BJ (cell line): ENCODE data around the gene KCNQ5. TPM values are rescaled to one million over a fixed set of nuclear protein-coding genes. Genes with fewer than 3 reads are reported as not detected.

Experiments used
- CTCF ChIA-PET: fragments of 350-600 bp; formaldehyde crosslinking; extraction: SDS; loops from one replicate; lab custom pipeline; 2021; ENCODE audit warnings: antibody characterized with exemption, inconsistent platforms; lab: Yijun Ruan, JAX
- POLR2A ChIA-PET: fragments of 300-600 bp; sonication (Branson Sonifier 250); formaldehyde crosslinking; extraction: SDS; loops from one replicate; lab custom pipeline; 2021; ENCODE audit warnings: antibody characterized with exemption; lab: Charles Lee
- DNase-seq: peaks from one replicate; pipeline ENCODE4 v3.0.0-alpha.2; 2011; ENCODE audit warnings: low read depth
- H3K27me3 ChIP-seq: 2 replicates; pipeline ENCODE4 v1.6.0; 2011; ENCODE audit warnings: low read length; ENCODE audit not compliant: control insufficient read depth, insufficient read depth
- H3K36me3 ChIP-seq: 2 replicates; pipeline ENCODE4 v1.5.1; 2011; ENCODE audit warnings: low read length; ENCODE audit not compliant: control insufficient read depth, insufficient read depth
- H3K4me3 ChIP-seq: 2 replicates; pipeline ENCODE4 v1.5.1; 2011; ENCODE audit warnings: low read depth, mild to moderate bottlenecking, control low read depth, low read length
- CTCF ChIP-seq: IDR thresholded peaks from 2 replicates; pipeline ENCODE4 v1.5.1; 2011; ENCODE audit warnings: low read depth, mild to moderate bottlenecking, control low read depth, inconsistent platforms, low read length, moderate library complexity; ENCODE audit not compliant: insufficient read depth
- polyA plus RNA-seq: library from polyadenylated mRNA; depleted of rRNA; stranded (reverse); fragments of >200 nt; gene quantifications from 2 replicates; pipeline ENCODE4 v1.2.3, GENCODE V29; 2011

KCNQ5 gene
- polyA plus RNA-seq, 1 experiment: 1.4 TPM

GRCh38 chr6:72828904-72829303, 207.0 kb downstream of the KCNQ5 start:
- DNase-seq: no peak
- ChIA-PET CTCF (interaction anchor here (0.6 kb wide), 1 partner anchor 19 kb away, joined by 7 read pairs; no protein-coding TSS in a partner anchor), POLR2A (no interaction called here)
- TF ChIP-seq CTCF: no peak
- Histone ChIP-seq H3K27me3 (no peaks in the 10 kb centered on the region), H3K36me3 (no peaks in the 10 kb centered on the region), H3K4me3 (no peak overlapping the region)

GRCh38 chr6:72832271-72832670, 210.4 kb downstream of the KCNQ5 start:
- Histone ChIP-seq H3K27me3 (no peaks in the 10 kb centered on the region), H3K36me3 (no peaks in the 10 kb centered on the region), H3K4me3 (no peak overlapping the region)
- TF ChIP-seq CTCF: no peak
- DNase-seq: no peak
- ChIA-PET CTCF (no interaction called here), POLR2A (no interaction called here)

- Histone ChIP-seq H3K36me3 (no peaks in the 10 kb centered on the region), H3K27me3 (no peaks in the 10 kb centered on the region), H3K4me3 (no peak overlapping the region)
- CTCF ChIA-PET: interaction anchor here (0.6 kb wide), 1 partner anchor 896 kb away, joined by 4 read pairs; no protein-coding TSS in a partner anchor
- POLR2A ChIA-PET: no interaction called here
- DNase-seq: no peak
- no peak for TF ChIP-seq CTCF
Measured at GRCh38 chr6:72835749-72836148, 213.9 kb downstream of the KCNQ5 start.

- no peak for DNase-seq
- Histone ChIP-seq H3K4me3 (no peak overlapping the region), H3K27me3 (no peaks in the 10 kb centered on the region), H3K36me3 (no peaks in the 10 kb centered on the region)
- ChIA-PET CTCF (interaction anchor here (0.6 to 0.9 kb wide), 2 partner anchors 293 to 363 kb away, joined by 3 read pairs; no protein-coding TSS in a partner anchor), POLR2A (no interaction called here)
- TF ChIP-seq CTCF: no peak
Measured at GRCh38 chr6:72836971-72837370, 215.1 kb downstream of the KCNQ5 start.

- TF ChIP-seq CTCF: no peak
- H3K36me3 ChIP-seq: no peaks in the 10 kb centered on the region
- DNase-seq: no peak
- H3K27me3 ChIP-seq: no peaks in the 10 kb centered on the region
- H3K4me3 ChIP-seq: no peak overlapping the region
- ChIA-PET POLR2A (no interaction called here), CTCF (no interaction called here)
Measured at GRCh38 chr6:72841195-72841594, 219.3 kb downstream of the KCNQ5 start.
